Hepatocyte (in vitro differentiated cells): ENCODE measurements around the gene LSM8. TPM values are rescaled to one million over a fixed set of nuclear protein-coding genes. Genes with fewer than 3 reads are reported as not detected.

Source experiments
- DNase-seq: peaks from one replicate; pipeline ENCODE4 v3.0.0-alpha.2; 2016; ENCODE audit warnings: low spot score
- H2AFZ ChIP-seq: fragments of 200-600 bp; sonication (generic); 2 replicates; pipeline ENCODE4 v1.6.0; 2016; ENCODE audit warnings: antibody characterized with exemption, mild to moderate bottlenecking
- H3K27ac ChIP-seq: fragments of 200-600 bp; sonication (generic); 2 replicates; pipeline ENCODE4 v1.5.1; 2016; ENCODE audit warnings: mild to moderate bottlenecking
- H3K27me3 ChIP-seq: fragments of 200-600 bp; sonication (generic); 2 replicates; pipeline ENCODE4 v1.6.1; 2016
- H3K36me3 ChIP-seq: fragments of 200-600 bp; sonication (generic); replicated peaks from 2 replicates; pipeline ENCODE4 v1.5.1; 2016; ENCODE audit warnings: low read depth; ENCODE audit not compliant: insufficient read depth
- H3K4me1 ChIP-seq: fragments of 200-600 bp; sonication (generic); 2 replicates; pipeline ENCODE4 v1.5.1; 2016; ENCODE audit warnings: mild to moderate bottlenecking, moderate library complexity; ENCODE audit not compliant: insufficient read depth
- H3K4me2 ChIP-seq: fragments of 200-600 bp; sonication (generic); 2 replicates; pipeline ENCODE4 v1.6.0; 2016
- H3K4me3 ChIP-seq: fragments of 200-600 bp; sonication (generic); 2 replicates; pipeline ENCODE4 v1.5.1; 2016; ENCODE audit warnings: mild to moderate bottlenecking
- H3K79me2 ChIP-seq: fragments of 200-600 bp; sonication (generic); 2 replicates; pipeline ENCODE4 v1.6.0; 2017; ENCODE audit warnings: mild to moderate bottlenecking
- H3K9me2 ChIP-seq: fragments of 200-600 bp; sonication (generic); replicated peaks from 2 replicates; pipeline ENCODE4 v1.6.0; 2017; ENCODE audit warnings: mild to moderate bottlenecking; ENCODE audit not compliant: insufficient read depth
- H3K9me3 ChIP-seq: fragments of 200-600 bp; sonication (generic); 2 replicates; pipeline ENCODE4 v1.5.1; 2016; ENCODE audit warnings: low read depth, mild to moderate bottlenecking
- H4K20me1 ChIP-seq: fragments of 200-600 bp; sonication (generic); 2 replicates; pipeline ENCODE4 v1.6.0; 2016; ENCODE audit warnings: mild to moderate bottlenecking; ENCODE audit not compliant: insufficient read depth, poor library complexity, severe bottlenecking
- EZH2 ChIP-seq: fragments of 200-600 bp; sonication (generic); IDR thresholded peaks from 2 replicates; pipeline ENCODE4 v1.6.1; 2016; ENCODE audit warnings: antibody characterized with exemption, mild to moderate bottlenecking, borderline replicate concordance
- EZH2phosphoT487 ChIP-seq: fragments of 200-600 bp; sonication (generic); IDR thresholded peaks from one replicate; pipeline ENCODE4 v1.6.1; 2018; ENCODE audit warnings: antibody characterized with exemption, mild to moderate bottlenecking, low read depth, moderate library complexity; ENCODE audit not compliant: unreplicated experiment, severe bottlenecking
- WGBS: methylation state at CpG from one replicate; pipeline ENCODE4 v1.1.6; 2016; ENCODE audit warnings: low lambda C conversion rate; ENCODE audit errors: missing lambda C conversion rate; 5-methylcytosine and 5-hydroxymethylcytosine counted together
- polyA plus RNA-seq: library from polyadenylated mRNA; unstranded; fragments of >200 nt; fragmentation: Nextera tagmentation; extraction: Ambion mirVana; gene quantifications from 2 replicates; pipeline ENCODE4 v1.2.1, GENCODE V29; 2016
- total RNA-seq: library from RNA; depleted of rRNA; stranded (reverse); fragments of >200 nt; gene quantifications from 2 replicates; pipeline ENCODE4 v1.2.3, GENCODE V29; 2014
- TF ChIP-seq, protein P1 (sequence below): fragments of 200-600 bp; sonication (generic); IDR thresholded peaks from 2 replicates; pipeline ENCODE4 v1.5.1; 2016; ENCODE audit warnings: antibody characterized with exemption, mild to moderate bottlenecking; ENCODE audit not compliant: poor library complexity

The LSM8 gene
- total and polyA plus RNA-seq, 2 experiments from 2014 or later, result 34.4 to 43.9 TPM

DNA sequence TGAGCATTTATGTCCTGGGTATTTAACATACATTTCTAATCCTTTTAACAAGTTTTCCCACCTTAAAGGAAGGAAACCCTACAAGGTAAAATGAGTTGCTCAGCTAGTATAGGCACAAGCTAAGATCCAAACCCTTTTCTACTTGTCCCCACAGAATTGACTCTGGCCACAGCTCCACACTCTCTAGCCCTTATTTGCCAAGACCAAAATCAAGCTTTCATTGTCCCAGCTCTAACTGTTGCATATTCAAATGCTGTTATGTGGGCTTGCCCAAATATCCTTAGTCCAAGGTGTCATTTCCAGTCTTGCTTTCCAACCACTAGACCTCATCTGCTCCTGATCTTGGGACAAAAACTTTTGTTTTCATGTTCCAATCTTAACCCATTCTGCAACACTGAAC, 31.3 kb upstream of the LSM8 start:
- Histone ChIP-seq H3K4me1 (no peaks in the 10 kb centered on the region), H3K27ac (no peak overlapping the region), H3K27me3 (no peaks in the 10 kb centered on the region), H3K4me2 (no peak overlapping the region), H3K9me2 (no peaks in the 10 kb centered on the region), H3K9me3 (no peaks in the 10 kb centered on the region), H3K79me2 (no peaks in the 10 kb centered on the region), H4K20me1 (no peaks in the 10 kb centered on the region), H2AFZ (no peak overlapping the region), H3K4me3 (no peak overlapping the region), H3K36me3 (no peaks in the 10 kb centered on the region)
- TF ChIP-seq EZH2phosphoT487, result no peak
- DNase-seq, result no peak

DNA sequence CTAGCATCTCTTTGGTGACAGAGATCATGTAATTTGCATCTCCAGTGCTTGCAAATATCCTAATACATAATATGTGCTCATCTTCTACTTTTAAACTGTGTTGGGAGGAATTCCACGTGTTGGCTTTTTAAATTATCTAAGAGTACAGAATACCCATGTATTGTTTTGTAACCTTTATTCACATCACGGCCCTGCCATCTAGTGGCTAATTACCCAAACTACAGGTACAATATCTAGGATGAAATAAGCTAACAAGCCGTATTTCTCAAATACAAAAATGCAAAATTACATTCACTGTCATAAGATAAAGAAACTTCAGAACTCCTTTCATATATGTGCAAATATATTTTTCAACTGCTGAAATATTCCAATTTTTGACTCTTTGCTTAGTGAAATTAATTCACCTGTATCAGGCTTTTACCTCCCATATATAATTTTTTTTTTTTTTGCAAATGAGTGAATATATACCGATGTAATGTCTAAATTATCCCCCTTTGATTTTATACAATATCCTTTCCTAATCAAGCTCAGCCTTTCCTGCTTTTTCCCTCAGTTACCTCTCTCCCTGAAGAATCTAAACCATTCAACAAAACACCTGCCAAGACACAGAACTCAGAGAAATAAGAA, 30.3 kb upstream of the LSM8 start:
- 37% methylated on average over 4 of the region's 4 CpGs for WGBS

DNA sequence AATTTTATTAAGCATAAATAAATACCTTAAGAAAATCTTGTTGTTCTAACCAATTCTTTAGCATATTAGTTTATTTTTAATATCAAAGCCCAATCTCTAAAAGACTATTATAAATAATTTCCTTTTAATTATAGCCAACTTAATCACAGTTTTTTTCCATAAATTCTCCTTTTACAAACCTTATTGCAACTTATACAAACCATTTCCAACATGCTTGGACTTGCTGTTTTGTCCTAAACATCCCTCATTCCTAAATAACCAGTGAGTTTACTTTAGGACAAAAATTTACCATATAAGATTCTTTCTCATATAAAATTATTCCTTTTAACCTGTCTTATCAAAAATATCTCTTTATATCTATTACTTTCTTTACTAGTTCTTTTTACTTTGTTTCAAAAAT, 25.2 kb upstream of the LSM8 start:
- Histone ChIP-seq H3K9me2 (no peaks in the 10 kb centered on the region), H3K4me1 (no peaks in the 10 kb centered on the region)
- TF ChIP-seq EZH2, result no peak
- TF ChIP-seq, protein P1, sequence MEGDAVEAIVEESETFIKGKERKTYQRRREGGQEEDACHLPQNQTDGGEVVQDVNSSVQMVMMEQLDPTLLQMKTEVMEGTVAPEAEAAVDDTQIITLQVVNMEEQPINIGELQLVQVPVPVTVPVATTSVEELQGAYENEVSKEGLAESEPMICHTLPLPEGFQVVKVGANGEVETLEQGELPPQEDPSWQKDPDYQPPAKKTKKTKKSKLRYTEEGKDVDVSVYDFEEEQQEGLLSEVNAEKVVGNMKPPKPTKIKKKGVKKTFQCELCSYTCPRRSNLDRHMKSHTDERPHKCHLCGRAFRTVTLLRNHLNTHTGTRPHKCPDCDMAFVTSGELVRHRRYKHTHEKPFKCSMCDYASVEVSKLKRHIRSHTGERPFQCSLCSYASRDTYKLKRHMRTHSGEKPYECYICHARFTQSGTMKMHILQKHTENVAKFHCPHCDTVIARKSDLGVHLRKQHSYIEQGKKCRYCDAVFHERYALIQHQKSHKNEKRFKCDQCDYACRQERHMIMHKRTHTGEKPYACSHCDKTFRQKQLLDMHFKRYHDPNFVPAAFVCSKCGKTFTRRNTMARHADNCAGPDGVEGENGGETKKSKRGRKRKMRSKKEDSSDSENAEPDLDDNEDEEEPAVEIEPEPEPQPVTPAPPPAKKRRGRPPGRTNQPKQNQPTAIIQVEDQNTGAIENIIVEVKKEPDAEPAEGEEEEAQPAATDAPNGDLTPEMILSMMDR, result no peak
- no peak for TF ChIP-seq EZH2phosphoT487

More for the DNA sequence above, 30.3 kb upstream of the LSM8 start:
- H3K79me2 ChIP-seq, result no peaks in the 10 kb centered on the region
- H3K4me3 ChIP-seq, result no peak overlapping the region
- H3K36me3 ChIP-seq, result no peaks in the 10 kb centered on the region
- H3K9me3 ChIP-seq, result no peaks in the 10 kb centered on the region
- DNase-seq, result peak; percentile 49
- H3K4me1 ChIP-seq, result no peaks in the 10 kb centered on the region
- H2AFZ ChIP-seq, result no peak overlapping the region
- no peak overlapping the region for H3K4me2 ChIP-seq
- no peak overlapping the region for H3K27ac ChIP-seq
- H4K20me1 ChIP-seq, result no peaks in the 10 kb centered on the region
- no peaks in the 10 kb centered on the region for H3K9me2 ChIP-seq
- TF ChIP-seq, protein P1, result peak; percentile 60
- no peak for TF ChIP-seq EZH2
- H3K27me3 ChIP-seq, result no peaks in the 10 kb centered on the region

DNA sequence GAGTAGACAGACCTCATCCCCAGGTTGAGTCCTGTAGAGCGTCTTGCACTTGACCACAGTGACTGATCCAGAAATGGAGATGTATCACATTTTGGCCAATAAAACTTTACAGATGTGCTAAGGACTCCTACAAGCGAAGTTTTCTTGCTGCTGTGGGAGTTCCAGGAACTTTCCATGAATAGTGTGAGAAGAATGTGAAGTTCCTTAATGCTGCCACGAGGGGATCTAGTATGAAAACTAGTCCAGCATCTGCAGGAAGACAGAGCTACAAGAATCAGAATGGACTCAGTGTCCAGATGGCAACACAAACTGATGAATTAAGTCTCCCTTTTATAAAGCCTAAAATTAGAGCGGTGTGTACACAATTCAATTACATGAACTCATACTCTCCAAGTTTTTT, 14.8 kb upstream of the LSM8 start:
- WGBS, result 78% methylated on average over 4 of the region's 4 CpGs
- no peak for DNase-seq
- H3K4me2 ChIP-seq, result no peak overlapping the region
- TF ChIP-seq EZH2 (no peak), EZH2phosphoT487 (no peak)
- TF ChIP-seq, protein P1, result no peak
- H3K4me3 ChIP-seq, result no peak overlapping the region
- H2AFZ ChIP-seq, result no peak overlapping the region
- no peaks in the 10 kb centered on the region for H3K79me2 ChIP-seq
- peaks cover 5% of the 10 kb centered on the region for H3K27me3 ChIP-seq
- H3K36me3 ChIP-seq, result no peaks in the 10 kb centered on the region
- no peak overlapping the region for H3K27ac ChIP-seq
- no peaks in the 10 kb centered on the region for H3K4me1 ChIP-seq
- H3K9me3 ChIP-seq, result no peaks in the 10 kb centered on the region
- H3K9me2 ChIP-seq, result no peaks in the 10 kb centered on the region
- no peaks in the 10 kb centered on the region for H4K20me1 ChIP-seq

More for the DNA sequence above, 25.2 kb upstream of the LSM8 start:
- no peak for DNase-seq
- Histone ChIP-seq H3K4me2 (no peak overlapping the region), H3K27me3 (no peaks in the 10 kb centered on the region), H4K20me1 (no peaks in the 10 kb centered on the region), H2AFZ (no peak overlapping the region), H3K79me2 (no peaks in the 10 kb centered on the region), H3K4me3 (no peak overlapping the region), H3K36me3 (no peaks in the 10 kb centered on the region), H3K9me3 (peaks cover 7% of the 10 kb centered on the region), H3K27ac (no peak overlapping the region)
